H9 (cell line): ENCODE results near the gene ARHGAP10. TPM values are rescaled to one million over a fixed set of nuclear protein-coding genes. Genes with fewer than 3 reads are reported as not detected.

Experiments used
- DNase-seq: peaks from one replicate; pipeline ENCODE4 v3.0.0-alpha.2; 2017
- H2AFZ ChIP-seq: one replicate; pipeline ENCODE4 v1.6.1; 2013; ENCODE audit warnings: mild to moderate bottlenecking, low read length, control low read depth, moderate library complexity
- H2AK5ac ChIP-seq: 2 replicates; pipeline ENCODE4 v1.6.1; 2013; ENCODE audit warnings: low read length, control low read depth, mixed read lengths; ENCODE audit not compliant: insufficient read length
- H2BK120ac ChIP-seq: one replicate; pipeline ENCODE4 v1.6.1; 2013; ENCODE audit warnings: low read depth, mild to moderate bottlenecking, low read length, control low read depth, inconsistent platforms; ENCODE audit not compliant: poor library complexity, severe bottlenecking
- H2BK12ac ChIP-seq: 2 replicates; pipeline ENCODE4 v1.6.1; 2013; ENCODE audit warnings: low read length, control low read depth, mixed read lengths, low read depth; ENCODE audit not compliant: insufficient read length
- H2BK15ac ChIP-seq: 2 replicates; pipeline ENCODE4 v1.6.1; 2013; ENCODE audit warnings: low read depth, low read length, control low read depth
- H2BK20ac ChIP-seq: one replicate; pipeline ENCODE4 v1.6.1; 2013; ENCODE audit warnings: low read depth, mild to moderate bottlenecking, low read length, control low read depth, inconsistent platforms; ENCODE audit not compliant: poor library complexity, severe bottlenecking
- H2BK5ac ChIP-seq: 2 replicates; pipeline ENCODE4 v1.6.1; 2013; ENCODE audit warnings: low read length, control low read depth, mixed read lengths; ENCODE audit not compliant: insufficient read length
- H3K14ac ChIP-seq: 2 replicates; pipeline ENCODE4 v1.6.1; 2013; ENCODE audit warnings: low read length, control low read depth; ENCODE audit not compliant: insufficient read depth
- H3K18ac ChIP-seq: 2 replicates; pipeline ENCODE4 v1.6.1; 2013; ENCODE audit warnings: low read depth, mild to moderate bottlenecking, mixed read lengths, low read length, control low read depth; ENCODE audit not compliant: insufficient read length
- H3K23ac ChIP-seq: 2 replicates; pipeline ENCODE4 v1.6.1; 2013; ENCODE audit warnings: low read length, control low read depth, mixed read lengths, low read depth; ENCODE audit not compliant: insufficient read length
- H3K23me2 ChIP-seq: 2 replicates; pipeline ENCODE4 v1.6.1; 2013; ENCODE audit warnings: low read depth, mild to moderate bottlenecking, mixed read lengths, low read length, control low read depth; ENCODE audit not compliant: insufficient read length, poor library complexity, severe bottlenecking
- H3K27ac ChIP-seq: 2 replicates; pipeline ENCODE4 v1.5.1; 2013; ENCODE audit warnings: low read length, control low read depth, mixed read lengths, low read depth; ENCODE audit not compliant: insufficient read length
- H3K27me3 ChIP-seq: 2 replicates; pipeline ENCODE4 v1.6.1; 2013; ENCODE audit warnings: low read length, control low read depth, inconsistent platforms; ENCODE audit not compliant: insufficient read depth
- H3K4ac ChIP-seq: 2 replicates; pipeline ENCODE4 v1.6.1; 2013; ENCODE audit warnings: low read depth, mild to moderate bottlenecking, control low read depth, inconsistent platforms, low read length, moderate library complexity
- H3K4me1 ChIP-seq: 2 replicates; pipeline ENCODE4 v1.6.1; 2013; ENCODE audit warnings: low read length, control low read depth, inconsistent platforms; ENCODE audit not compliant: insufficient read depth
- H3K4me2 ChIP-seq: 2 replicates; pipeline ENCODE4 v1.6.1; 2013; ENCODE audit warnings: low read length, control low read depth, mixed read lengths; ENCODE audit not compliant: insufficient read length, insufficient read depth
- H3K56ac ChIP-seq: 2 replicates; pipeline ENCODE4 v1.6.1; 2013; ENCODE audit warnings: low read depth, mild to moderate bottlenecking, mixed read lengths, low read length, control low read depth; ENCODE audit not compliant: insufficient read length
- H3K79me1 ChIP-seq: 2 replicates; pipeline ENCODE4 v1.6.1; 2013; ENCODE audit warnings: low read depth, mild to moderate bottlenecking, moderate library complexity, low read length, control low read depth, inconsistent platforms; ENCODE audit not compliant: insufficient read depth, poor library complexity, severe bottlenecking
- H3K79me2 ChIP-seq: 2 replicates; pipeline ENCODE4 v1.6.1; 2013; ENCODE audit warnings: low read length, control low read depth, inconsistent platforms; ENCODE audit not compliant: insufficient read depth
- H3K9ac ChIP-seq: 2 replicates; pipeline ENCODE4 v1.6.1; 2013; ENCODE audit warnings: low read length, control low read depth, mixed read lengths; ENCODE audit not compliant: insufficient read length; ENCODE audit errors: extremely low read depth
- H3K9me3 ChIP-seq: one replicate; pipeline ENCODE4 v1.6.1; 2013; ENCODE audit warnings: low read depth, low read length, inconsistent platforms; ENCODE audit not compliant: control insufficient read depth
- H3T11ph ChIP-seq: one replicate; pipeline ENCODE4 v1.6.1; 2013; ENCODE audit warnings: mild to moderate bottlenecking, low read length, control low read depth, inconsistent platforms
- H4K20me1 ChIP-seq: one replicate; pipeline ENCODE4 v1.6.1; 2013; ENCODE audit not compliant: control insufficient read depth, insufficient read length, insufficient read depth
- H4K5ac ChIP-seq: 2 replicates; pipeline ENCODE4 v1.6.1; 2013; ENCODE audit warnings: low read depth, mild to moderate bottlenecking, mixed read lengths, low read length, control low read depth; ENCODE audit not compliant: insufficient read length
- H4K8ac ChIP-seq: replicated peaks from 2 replicates; pipeline ENCODE4 v1.6.1; 2013; ENCODE audit warnings: low read length, control low read depth, mixed read lengths, low read depth; ENCODE audit not compliant: insufficient read length
- H4K91ac ChIP-seq: 2 replicates; pipeline ENCODE4 v1.6.1; 2013; ENCODE audit warnings: low read depth, mild to moderate bottlenecking, moderate library complexity, mixed read lengths, low read length, control low read depth; ENCODE audit not compliant: insufficient read length
- H3K27ac Mint-ChIP-seq, 3 experiments: 2 replicates in 2 of 3; 3 replicates in 1 of 3; pipeline ENCODE4 v1.8.0; 2020 to 2021; ENCODE audit warnings: mixed read lengths in 3 of 3, mild to moderate bottlenecking in 1 of 3, moderate library complexity in 1 of 3
- H3K27me3 Mint-ChIP-seq: 2 replicates; pipeline ENCODE4 v1.8.0; 2021; ENCODE audit warnings: low read depth, mild to moderate bottlenecking, moderate library complexity, mixed read lengths
- H3K36me3 Mint-ChIP-seq, 3 experiments: 2 replicates in 2 of 3; 3 replicates in 1 of 3; pipeline ENCODE4 v1.8.0; 2020 to 2021; ENCODE audit warnings: low read depth in 3 of 3, mixed read lengths in 3 of 3; ENCODE audit not compliant: insufficient read depth in 1 of 3
- H3K4me1 Mint-ChIP-seq, 2 experiments: 2 replicates each; pipeline ENCODE4 v1.8.0; 2020; ENCODE audit warnings: mixed read lengths in 2 of 2
- H3K4me3 Mint-ChIP-seq, 2 experiments: 2 replicates in 1 of 2; 3 replicates in 1 of 2; pipeline ENCODE4 v1.8.0; 2020 to 2021; ENCODE audit warnings: mild to moderate bottlenecking in 2 of 2, mixed read lengths in 2 of 2, moderate library complexity in 1 of 2
- H3K9me3 Mint-ChIP-seq, 2 experiments: 2 replicates in 1 of 2; 3 replicates in 1 of 2; pipeline ENCODE4 v1.8.0; 2020; ENCODE audit warnings: mild to moderate bottlenecking in 2 of 2, mixed read lengths in 2 of 2, moderate library complexity in 1 of 2
- CTCF ChIP-seq: fragments of 200-600 bp; sonication (generic); conservative IDR thresholded peaks from 3 replicates; pipeline ENCODE4 v1.8.0; 2021; ENCODE audit warnings: antibody characterized with exemption, mild to moderate bottlenecking
- WGBS: extraction: QIAGEN DNeasy Blood & Tissue Kit; methylation state at CpG from one replicate; pipeline ENCODE4 v1.1.7; 2013; ENCODE audit warnings: missing lambda C conversion rate, low lambda C conversion rate, mixed read lengths; ENCODE audit not compliant: insufficient read length; ENCODE audit errors: extremely low coverage; 5-methylcytosine and 5-hydroxymethylcytosine counted together
- total RNA-seq: library from RNA; stranded (reverse); gene quantifications from 2 replicates; pipeline ENCODE4 v1.2.1, GENCODE V29; 2021

Gene ARHGAP10
- total RNA-seq, 1 experiment from 2014 or later, result 7.8 TPM

GRCh38 chr4:147785129-147785528 is 53.2 kb downstream of the ARHGAP10 start:
- peak overlapping the region in 1 of 3 experiments; percentile 68; a peak in 2 of 7 replicates for H3K27ac Mint-ChIP-seq
- no peak for TF ChIP-seq CTCF
- no peak overlapping the region for H4K8ac ChIP-seq
- no peak overlapping the region for H2BK120ac ChIP-seq
- no peak overlapping the region for H3K56ac ChIP-seq
- H3K4me1 Mint-ChIP-seq, result peaks cover 14% of the 10 kb centered on the region in 2 experiments
- no peak overlapping the region for H3K18ac ChIP-seq
- no peak overlapping the region for H2BK12ac ChIP-seq
- WGBS, result no CpG with 5 or more reads among the region's 2 CpGs
- no peaks in the 10 kb centered on the region for H3K27me3 ChIP-seq
- H3K27me3 Mint-ChIP-seq, result no peaks in the 10 kb centered on the region
- no peak overlapping the region for H3K14ac ChIP-seq
- H2AFZ ChIP-seq, result no peak overlapping the region
- no peak overlapping the region for H3K27ac ChIP-seq
- no peaks in the 10 kb centered on the region for H3K4me1 ChIP-seq
- no peaks in the 10 kb centered on the region for H3K36me3 Mint-ChIP-seq
- no peak for DNase-seq
- no peaks in the 10 kb centered on the region for H3K79me2 ChIP-seq
- no peaks in the 10 kb centered on the region for H3K9me3 ChIP-seq
- H3K9ac ChIP-seq, result no peak overlapping the region
- no peak overlapping the region for H2BK20ac ChIP-seq
- H3K9me3 Mint-ChIP-seq, result no peaks in the 10 kb centered on the region
- no peaks in the 10 kb centered on the region for H3K23me2 ChIP-seq
- H2AK5ac ChIP-seq, result no peak overlapping the region
- no peak overlapping the region for H4K91ac ChIP-seq
- no peak overlapping the region for H2BK5ac ChIP-seq
- no peak overlapping the region for H2BK15ac ChIP-seq
- no peak overlapping the region for H3K4me2 ChIP-seq
- H3K4me3 Mint-ChIP-seq, result no peak overlapping the region
- no peak overlapping the region for H3T11ph ChIP-seq
- no peaks in the 10 kb centered on the region for H3K79me1 ChIP-seq
- no peak overlapping the region for H3K23ac ChIP-seq
- H3K4ac ChIP-seq, result no peak overlapping the region
- H4K5ac ChIP-seq, result no peak overlapping the region
- no peaks in the 10 kb centered on the region for H4K20me1 ChIP-seq
